Panc1 (cell line): ENCODE measurements around the gene ATP11C.

Source experiments
- POLR2AphosphoS5 ChIP-seq: IDR thresholded peaks from 2 replicates; pipeline ENCODE4 v1.6.1; 2012; ENCODE audit warnings: mild to moderate bottlenecking, low read depth, low read length, moderate library complexity
- SIN3A ChIP-seq: IDR thresholded peaks from 2 replicates; pipeline ENCODE4 v1.6.1; 2012; ENCODE audit warnings: low read depth, mild to moderate bottlenecking, low read length, moderate library complexity, borderline replicate concordance; ENCODE audit not compliant: insufficient read depth
- TCF7L2 ChIP-seq: IDR thresholded peaks from 2 replicates; pipeline ENCODE4 v1.6.1; 2011; ENCODE audit warnings: mild to moderate bottlenecking, low read depth, low read length, inconsistent platforms
- TF ChIP-seq, protein P1 (sequence below), 2 experiments: IDR thresholded peaks; 2 replicates each; pipeline ENCODE4 v1.6.1; 2011 to 2012; ENCODE audit warnings: low read depth in 2 of 2, control low read depth in 1 of 2, low read length in 1 of 2, mild to moderate bottlenecking in 1 of 2, moderate library complexity in 1 of 2; ENCODE audit not compliant: insufficient read depth in 1 of 2
- TF ChIP-seq, protein P2 (sequence below): fragments of 450-650 bp; IDR thresholded peaks from 2 replicates; pipeline ENCODE4 v1.5.1; 2017; ENCODE audit warnings: mild to moderate bottlenecking

GRCh38 chrX:139936259-139936658 lies 3.4 kb upstream of the ATP11C start:
- TF ChIP-seq, protein P1, sequence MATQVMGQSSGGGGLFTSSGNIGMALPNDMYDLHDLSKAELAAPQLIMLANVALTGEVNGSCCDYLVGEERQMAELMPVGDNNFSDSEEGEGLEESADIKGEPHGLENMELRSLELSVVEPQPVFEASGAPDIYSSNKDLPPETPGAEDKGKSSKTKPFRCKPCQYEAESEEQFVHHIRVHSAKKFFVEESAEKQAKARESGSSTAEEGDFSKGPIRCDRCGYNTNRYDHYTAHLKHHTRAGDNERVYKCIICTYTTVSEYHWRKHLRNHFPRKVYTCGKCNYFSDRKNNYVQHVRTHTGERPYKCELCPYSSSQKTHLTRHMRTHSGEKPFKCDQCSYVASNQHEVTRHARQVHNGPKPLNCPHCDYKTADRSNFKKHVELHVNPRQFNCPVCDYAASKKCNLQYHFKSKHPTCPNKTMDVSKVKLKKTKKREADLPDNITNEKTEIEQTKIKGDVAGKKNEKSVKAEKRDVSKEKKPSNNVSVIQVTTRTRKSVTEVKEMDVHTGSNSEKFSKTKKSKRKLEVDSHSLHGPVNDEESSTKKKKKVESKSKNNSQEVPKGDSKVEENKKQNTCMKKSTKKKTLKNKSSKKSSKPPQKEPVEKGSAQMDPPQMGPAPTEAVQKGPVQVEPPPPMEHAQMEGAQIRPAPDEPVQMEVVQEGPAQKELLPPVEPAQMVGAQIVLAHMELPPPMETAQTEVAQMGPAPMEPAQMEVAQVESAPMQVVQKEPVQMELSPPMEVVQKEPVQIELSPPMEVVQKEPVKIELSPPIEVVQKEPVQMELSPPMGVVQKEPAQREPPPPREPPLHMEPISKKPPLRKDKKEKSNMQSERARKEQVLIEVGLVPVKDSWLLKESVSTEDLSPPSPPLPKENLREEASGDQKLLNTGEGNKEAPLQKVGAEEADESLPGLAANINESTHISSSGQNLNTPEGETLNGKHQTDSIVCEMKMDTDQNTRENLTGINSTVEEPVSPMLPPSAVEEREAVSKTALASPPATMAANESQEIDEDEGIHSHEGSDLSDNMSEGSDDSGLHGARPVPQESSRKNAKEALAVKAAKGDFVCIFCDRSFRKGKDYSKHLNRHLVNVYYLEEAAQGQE (IDR thresholded peaks at IDR 0.05; ENCODE audit: insufficient read depth in 1 of 2, low read depth in 2 of 2, low read length in 1 of 2): no peak
- TF ChIP-seq SIN3A: no peak
- TF ChIP-seq, protein P2, sequence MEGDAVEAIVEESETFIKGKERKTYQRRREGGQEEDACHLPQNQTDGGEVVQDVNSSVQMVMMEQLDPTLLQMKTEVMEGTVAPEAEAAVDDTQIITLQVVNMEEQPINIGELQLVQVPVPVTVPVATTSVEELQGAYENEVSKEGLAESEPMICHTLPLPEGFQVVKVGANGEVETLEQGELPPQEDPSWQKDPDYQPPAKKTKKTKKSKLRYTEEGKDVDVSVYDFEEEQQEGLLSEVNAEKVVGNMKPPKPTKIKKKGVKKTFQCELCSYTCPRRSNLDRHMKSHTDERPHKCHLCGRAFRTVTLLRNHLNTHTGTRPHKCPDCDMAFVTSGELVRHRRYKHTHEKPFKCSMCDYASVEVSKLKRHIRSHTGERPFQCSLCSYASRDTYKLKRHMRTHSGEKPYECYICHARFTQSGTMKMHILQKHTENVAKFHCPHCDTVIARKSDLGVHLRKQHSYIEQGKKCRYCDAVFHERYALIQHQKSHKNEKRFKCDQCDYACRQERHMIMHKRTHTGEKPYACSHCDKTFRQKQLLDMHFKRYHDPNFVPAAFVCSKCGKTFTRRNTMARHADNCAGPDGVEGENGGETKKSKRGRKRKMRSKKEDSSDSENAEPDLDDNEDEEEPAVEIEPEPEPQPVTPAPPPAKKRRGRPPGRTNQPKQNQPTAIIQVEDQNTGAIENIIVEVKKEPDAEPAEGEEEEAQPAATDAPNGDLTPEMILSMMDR: no peak; the same call in 1 of the 2 replicates
- TF ChIP-seq POLR2AphosphoS5: no peak
- no peak for TF ChIP-seq TCF7L2
